K562 (cell line): ENCODE measurements around the gene HLA-DMB. TPM values are rescaled to one million over a fixed set of nuclear protein-coding genes. Genes with fewer than 3 reads are reported as not detected.
A peak's percentile ranks its signal among the peaks of the same experiment; 100 is the strongest.

Experiments used
- ARID3B ChIP-seq: fragments of 250-450 bp; sonication (Bioruptor Pico); IDR thresholded peaks from 2 replicates; pipeline ENCODE4 v1.4.0; 2020; ENCODE audit warnings: borderline replicate concordance
- ASH1L ChIP-seq: fragments of 450-650 bp; IDR thresholded peaks from 2 replicates; pipeline ENCODE4 v1.6.1; 2018; ENCODE audit warnings: borderline replicate concordance, mild to moderate bottlenecking, low read depth; ENCODE audit not compliant: partially characterized antibody
- DPF2 ChIP-seq: fragments of 450-650 bp; IDR thresholded peaks from 2 replicates; pipeline ENCODE4 v1.6.1; 2016
- ELF4 ChIP-seq: fragments of 450-650 bp; formaldehyde crosslinking; IDR thresholded peaks from 2 replicates; pipeline ENCODE4 v1.4.0; 2022; ENCODE audit warnings: missing genetic modification characterization
- ELK3 ChIP-seq: fragments of 450-650 bp; formaldehyde crosslinking; IDR thresholded peaks from 2 replicates; pipeline ENCODE4 v1.4.0; 2020; ENCODE audit warnings: mild to moderate bottlenecking
- EZH2 ChIP-seq: IDR thresholded peaks from 2 replicates; pipeline ENCODE4 v1.6.1; 2012; ENCODE audit warnings: low read depth, mild to moderate bottlenecking, inconsistent platforms, low read length, borderline replicate concordance
- HNRNPH1 ChIP-seq: fragments of 200-400 bp; formaldehyde crosslinking; optimal IDR thresholded peaks from 2 replicates; pipeline ENCODE3; 2017; ENCODE audit warnings: low read depth, mild to moderate bottlenecking, low read length, moderate library complexity
- KLF6 ChIP-seq: fragments of 250-450 bp; sonication (Bioruptor Pico); IDR thresholded peaks from 2 replicates; pipeline ENCODE4 v1.4.0; 2020; ENCODE audit warnings: mild to moderate bottlenecking, moderate library complexity, borderline replicate concordance
- NCOA2 ChIP-seq, 2 experiments: fragments of 450-650 bp; IDR thresholded peaks; 2 replicates each; pipeline ENCODE4 v1.6.1; 2018; ENCODE audit warnings: mild to moderate bottlenecking in 2 of 2, moderate library complexity in 1 of 2; ENCODE audit not compliant: partially characterized antibody in 2 of 2
- NFIX ChIP-seq: fragments of 250-450 bp; sonication (Bioruptor Pico); IDR thresholded peaks from 2 replicates; pipeline ENCODE4 v1.4.0; 2020; ENCODE audit warnings: low read depth, mild to moderate bottlenecking, moderate library complexity
- POLR2H ChIP-seq: IDR thresholded peaks from 2 replicates; pipeline ENCODE4 v1.6.1; 2016; ENCODE audit warnings: missing genetic modification characterization, low read depth, mild to moderate bottlenecking, control low read depth, missing compliant biosample characterization, moderate library complexity
- STAG1 ChIP-seq: sonication (generic); formaldehyde crosslinking; IDR thresholded peaks from 2 replicates; pipeline ENCODE4 v1.5.0; 2020; ENCODE audit warnings: missing genetic modification reagents, borderline replicate concordance
- XRCC4 ChIP-seq: IDR thresholded peaks from one replicate; pipeline ENCODE4 v1.6.1; 2011; ENCODE audit not compliant: insufficient read depth, insufficient read length; ENCODE audit errors: extremely low read depth
- ZBTB9 ChIP-seq: fragments of 450-650 bp; formaldehyde crosslinking; IDR thresholded peaks from 2 replicates; pipeline ENCODE4 v1.4.0; 2020; ENCODE audit warnings: mild to moderate bottlenecking, moderate library complexity
- ZNF217 ChIP-seq: sonication (generic); formaldehyde crosslinking; IDR thresholded peaks from 2 replicates; pipeline ENCODE4 v1.8.0; 2022; ENCODE audit warnings: mild to moderate bottlenecking, missing genetic modification reagents
- ZNF280B ChIP-seq: fragments of 250-450 bp; sonication (Bioruptor Pico); IDR thresholded peaks from 2 replicates; pipeline ENCODE4 v1.5.1; 2021; ENCODE audit warnings: mild to moderate bottlenecking
- ZNF395 ChIP-seq: fragments of 200-800 bp; sonication (Bioruptor generic); IDR thresholded peaks from 2 replicates; pipeline ENCODE4 v1.6.1; 2017; ENCODE audit warnings: missing genetic modification characterization, missing compliant biosample characterization
- ZNF512 ChIP-seq: IDR thresholded peaks from 2 replicates; pipeline ENCODE4 v1.6.1; 2016; ENCODE audit warnings: missing genetic modification characterization, missing compliant biosample characterization
- polyA plus RNA-seq, 8 experiments: library from polyadenylated mRNA; depleted of rRNA in 4 of 8; stranded (reverse) in 5 of 8; unstranded in 3 of 8; fragments of >200 nt; fragmentation: Nextera tagmentation in 2 of 8; fragmentation: Illumina TruSeq in 1 of 8; extraction: Ambion mirVana in 2 of 8; extraction: Trizol in 1 of 8; gene quantifications; 2 replicates each; pipeline versions ENCODE4 v1.2.1 to v1.2.3, GENCODE V29; 2011 to 2014; ENCODE audit warnings: inconsistent platforms in 1 of 8, missing spikeins in 1 of 8
- total RNA-seq, 7 experiments: library from RNA; depleted of rRNA in 6 of 7; stranded (reverse); fragments of >200 nt in 6 of 7; fragmentation: Illumina TruSeq in 2 of 7; extraction: Trizol in 2 of 7; gene quantifications; 2 replicates each; pipeline versions ENCODE4 v1.2.1 to v1.2.3, GENCODE V29; 2011 to 2021; ENCODE audit warnings: low replicate concordance in 1 of 7

HLA-DMB gene
- total and polyA plus RNA-seq, 9 of the 15 experiments (the other 6 are each of a cell fraction or from before 2014, with no cell fraction given) = 0.38 TPM; not detected in 8

GRCh38 chr6:32968093-32968866, 27.5 kb upstream of the HLA-DMB start, which contains the start of gene BRD2 (continued):
- TF ChIP-seq ARID3B (CRISPR knock-in tag) (no peak), NCOA2 (IDR thresholded peaks at IDR 0.05; ENCODE audit: partially characterized antibody in 2 of 2) (no peak), ELF4 (CRISPR knock-in tag) (no peak; the same call in 1 of the 2 replicates), ZNF280B (no peak), POLR2H (no peak), ZNF512 (no peak), ZBTB9 (CRISPR knock-in tag) (peak; percentile 10; the same call in 1 of the 2 replicates), NFIX (CRISPR knock-in tag) (no peak), ZNF217 (no peak), ELK3 (no peak), XRCC4 (no peak), EZH2 (no peak), ZNF395 (CRISPR knock-in tag) (no peak), DPF2 (peak; percentile 77), HNRNPH1 (no peak), ASH1L (no peak), STAG1 (CRISPR knock-in tag) (no peak), KLF6 (CRISPR knock-in tag) (no peak; the same call in 1 of the 2 replicates)
